ENCODE data around the gene ZPBP. TPM values are rescaled to one million over a fixed set of nuclear protein-coding genes. Genes with fewer than 3 reads are reported as not detected.

The ZPBP gene, protein sequence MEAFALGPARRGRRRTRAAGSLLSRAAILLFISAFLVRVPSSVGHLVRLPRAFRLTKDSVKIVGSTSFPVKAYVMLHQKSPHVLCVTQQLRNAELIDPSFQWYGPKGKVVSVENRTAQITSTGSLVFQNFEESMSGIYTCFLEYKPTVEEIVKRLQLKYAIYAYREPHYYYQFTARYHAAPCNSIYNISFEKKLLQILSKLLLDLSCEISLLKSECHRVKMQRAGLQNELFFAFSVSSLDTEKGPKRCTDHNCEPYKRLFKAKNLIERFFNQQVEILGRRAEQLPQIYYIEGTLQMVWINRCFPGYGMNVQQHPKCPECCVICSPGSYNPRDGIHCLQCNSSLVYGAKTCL
- 0.17 TPM in 1 of 2 replicates, not detected in the other for total RNA-seq

DNA sequence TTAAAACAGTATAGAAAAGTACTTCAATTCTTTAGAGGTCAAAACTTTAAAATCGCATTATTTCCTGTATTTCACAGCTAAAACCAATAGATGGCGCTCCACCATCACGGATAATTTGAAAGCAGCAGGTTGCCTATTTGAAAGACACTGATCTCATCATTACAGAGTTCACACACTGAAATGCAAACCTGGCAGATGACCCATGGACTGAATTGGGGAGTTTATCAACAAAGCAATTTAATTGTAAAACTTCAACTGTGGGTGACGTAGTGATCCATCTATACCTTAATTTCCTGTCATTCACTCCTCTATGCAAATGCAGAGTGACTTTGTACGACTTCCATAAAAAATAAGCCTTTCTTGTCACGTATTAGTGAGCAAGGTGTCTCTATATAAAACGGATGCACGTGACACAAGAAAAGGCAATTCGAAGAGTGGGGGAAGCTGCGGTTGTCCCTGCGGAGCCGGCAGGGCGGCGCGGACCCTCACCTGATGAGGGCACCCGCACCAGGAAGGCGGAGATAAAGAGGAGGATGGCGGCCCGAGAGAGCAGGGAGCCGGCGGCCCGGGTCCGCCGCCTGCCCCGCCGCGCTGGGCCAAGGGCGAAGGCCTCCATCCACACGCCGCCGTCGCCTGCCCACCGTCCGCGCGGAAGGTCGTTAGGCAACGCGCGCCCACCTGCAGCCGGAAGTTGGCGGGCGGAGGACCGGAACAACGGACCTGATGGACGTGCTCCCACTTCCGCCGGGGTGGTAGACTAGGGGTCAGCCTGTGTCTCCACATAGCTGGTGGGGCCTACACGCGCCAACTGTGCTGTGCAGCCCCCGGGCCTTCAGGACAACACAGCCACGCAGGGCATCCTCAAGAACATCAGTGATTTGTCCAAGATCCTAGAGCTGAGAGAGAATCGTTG lies at the start of gene ZPBP:
ZPBP (minus strand) TSS at position 668 of the 913 bp plus-strand sequence; CDS start at position 616, 52 bp downstream.
- DNase-seq (ENCODE audit: low read depth), result peak; percentile 43

GRCh38 chr7:50142425-50143017 lies 49.5 kb upstream of the ZPBP start:
- peak; percentile 34 for DNase-seq (ENCODE audit: low read depth)

DNA sequence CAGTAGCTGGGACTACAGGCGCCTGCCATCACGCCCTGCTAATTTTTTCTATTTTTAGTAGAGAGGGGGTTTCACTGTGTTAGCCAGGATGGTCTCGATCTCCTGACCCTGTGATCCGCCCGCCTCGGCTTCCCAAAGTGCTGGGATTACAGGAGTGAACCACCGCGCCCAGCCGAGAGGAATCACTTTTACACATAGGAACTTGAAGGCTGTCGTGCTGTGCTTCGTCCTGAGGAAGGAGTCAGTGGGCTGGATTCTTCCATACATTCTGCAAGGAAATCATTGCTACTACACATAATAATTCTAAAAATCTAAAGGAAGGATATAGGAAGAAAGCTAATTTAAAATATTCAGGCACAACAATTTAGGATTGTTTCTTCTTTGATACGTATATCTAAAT lies 48.8 kb upstream of the ZPBP start:
- DNase-seq (ENCODE audit: low read depth), result no peak

- DNase-seq (ENCODE audit: low read depth), result no peak
Observed at GRCh38 chr7:50141131-50141530, 48.1 kb upstream of the ZPBP start.

DNA sequence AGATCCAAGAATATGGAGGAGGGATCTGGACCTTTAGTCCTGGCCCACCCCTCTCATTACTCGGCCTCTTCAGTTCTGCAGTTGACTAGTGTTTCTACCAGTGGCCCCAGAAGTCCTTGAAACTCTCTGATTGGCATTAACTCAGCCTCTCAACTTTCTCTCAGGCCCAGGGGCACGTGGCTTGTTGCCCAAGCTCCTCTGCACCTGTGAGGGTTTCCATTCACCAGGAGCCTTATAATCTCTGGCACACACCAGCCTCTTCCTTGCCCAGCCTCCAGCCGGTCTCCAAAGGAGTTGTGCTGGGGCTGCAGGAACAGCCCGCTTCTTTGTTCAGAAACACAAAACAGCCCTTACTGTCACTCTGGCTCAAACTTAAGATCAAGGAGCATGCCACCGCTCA lies 47.6 kb upstream of the ZPBP start:
- no peak for DNase-seq (ENCODE audit: low read depth)

DNA sequence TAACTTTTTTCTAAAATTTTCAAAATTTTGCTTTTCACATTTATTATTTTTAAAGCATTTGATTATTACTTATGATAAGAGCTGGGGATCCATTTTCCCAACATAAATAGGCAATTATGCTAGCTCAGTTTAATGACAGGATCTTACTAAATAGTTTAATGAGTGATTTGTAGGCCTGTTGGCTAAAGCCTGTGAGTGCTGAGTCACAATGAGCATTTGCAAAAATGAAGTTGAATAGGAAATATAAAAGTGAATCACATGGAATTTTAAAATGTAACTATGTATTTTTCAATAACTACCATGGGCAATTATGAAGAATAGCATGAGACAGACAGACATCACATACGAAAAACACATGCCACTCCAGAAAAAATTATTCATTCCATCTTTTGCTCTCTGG lies 45.1 kb upstream of the ZPBP start:
- no peak for DNase-seq (ENCODE audit: low read depth)

- DNase-seq (ENCODE audit: low read depth), result no peak
Observed at GRCh38 chr7:50125766-50126165, 32.7 kb upstream of the ZPBP start.

DNA sequence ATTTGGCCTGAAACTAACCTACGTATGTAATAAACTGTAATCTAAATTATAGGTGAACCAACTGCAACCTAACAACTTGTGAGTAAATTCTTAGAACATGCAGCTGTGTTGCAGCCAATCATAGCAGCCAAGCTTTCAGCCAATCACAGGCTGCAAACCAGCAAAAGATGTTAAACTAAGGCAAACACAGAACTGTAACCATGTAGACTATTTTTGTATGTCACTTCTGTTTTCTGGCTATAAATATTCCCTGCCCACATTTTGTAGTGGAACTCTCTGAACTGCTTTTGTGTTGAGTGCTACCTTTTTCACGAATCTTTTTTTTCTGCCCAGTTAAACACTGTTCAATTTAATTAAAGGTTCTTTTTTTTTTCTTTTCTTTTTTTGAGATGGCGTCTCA lies 28.2 kb upstream of the ZPBP start:
- DNase-seq (ENCODE audit: low read depth), result no peak

- no peak for DNase-seq (ENCODE audit: low read depth)
Observed at GRCh38 chr7:50119815-50120637, 27.0 kb upstream of the ZPBP start.

- DNase-seq (ENCODE audit: low read depth), result no peak
Observed at GRCh38 chr7:50112250-50112649, 19.2 kb upstream of the ZPBP start.

DNA sequence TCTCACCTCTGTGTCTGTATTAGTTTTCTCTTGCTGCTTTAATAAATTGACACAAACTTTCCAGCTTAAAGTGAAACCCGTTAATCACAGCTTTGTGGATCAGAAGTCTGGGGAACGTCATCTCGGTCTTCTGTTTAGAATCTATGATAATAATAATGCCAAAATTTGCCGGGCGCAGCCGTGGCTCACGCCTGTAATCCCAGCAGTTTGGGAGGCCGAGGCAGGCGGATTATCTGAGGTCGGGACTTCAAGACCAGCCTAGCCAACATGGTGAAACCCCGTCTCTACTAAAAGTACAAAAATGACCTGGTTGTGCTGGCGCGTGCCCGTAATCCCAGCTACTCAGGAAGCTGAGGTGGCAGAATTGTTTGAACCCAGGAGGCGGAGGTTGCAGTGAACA lies 8.8 kb upstream of the ZPBP start:
- no peak for DNase-seq (ENCODE audit: low read depth)

- DNase-seq (ENCODE audit: low read depth), result no peak
Observed at GRCh38 chr7:50095634-50096033, 2.6 kb upstream of the ZPBP start.

GRCh38 chr7:50088463-50089129 lies 4.5 kb downstream of the ZPBP start:
- DNase-seq (ENCODE audit: low read depth), result no peak

DNA sequence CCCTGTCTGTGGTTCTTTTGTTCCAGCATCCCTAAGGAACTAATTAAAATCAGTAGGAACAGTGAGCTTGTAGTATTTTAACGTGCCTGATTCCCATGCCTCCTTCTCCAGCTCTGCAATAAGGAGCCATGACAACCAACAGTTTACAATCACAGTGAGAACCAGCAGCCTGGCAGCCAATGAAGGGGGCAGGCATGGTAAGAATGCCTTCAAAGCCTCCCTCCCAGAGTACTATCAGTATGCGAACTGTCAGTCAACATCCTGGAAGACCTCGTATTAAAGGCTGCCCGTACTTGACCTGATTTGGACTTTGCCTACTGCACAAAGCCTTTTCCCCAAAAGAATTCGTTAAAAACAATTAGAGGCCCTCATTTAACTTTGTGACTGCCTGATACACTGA lies 7.7 kb downstream of the ZPBP start:
- DNase-seq (ENCODE audit: low read depth), result no peak

GRCh38 chr7:50073093-50073492 lies 20.0 kb downstream of the ZPBP start:
- DNase-seq (ENCODE audit: low read depth), result no peak

DNA sequence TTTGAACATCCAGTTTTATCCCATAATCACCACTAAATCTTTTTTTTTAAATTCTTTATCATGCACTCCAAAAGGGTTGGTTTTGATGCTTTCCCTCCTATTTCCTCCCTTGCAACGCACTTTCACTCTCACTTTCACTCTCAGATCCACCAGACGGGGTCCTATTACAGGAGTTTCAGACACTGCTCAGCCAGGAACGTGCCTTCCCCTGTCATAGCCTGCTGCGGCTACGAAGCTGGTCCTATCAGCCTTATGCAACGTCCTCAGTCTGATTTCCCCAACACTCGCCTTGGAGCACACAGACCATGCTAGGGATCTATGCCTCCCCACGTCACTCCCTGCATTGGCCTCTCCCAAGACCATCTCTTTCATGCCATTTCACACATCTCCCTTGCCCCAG lies 23.4 kb downstream of the ZPBP start:
- DNase-seq (ENCODE audit: low read depth), result peak; percentile 2

DNA sequence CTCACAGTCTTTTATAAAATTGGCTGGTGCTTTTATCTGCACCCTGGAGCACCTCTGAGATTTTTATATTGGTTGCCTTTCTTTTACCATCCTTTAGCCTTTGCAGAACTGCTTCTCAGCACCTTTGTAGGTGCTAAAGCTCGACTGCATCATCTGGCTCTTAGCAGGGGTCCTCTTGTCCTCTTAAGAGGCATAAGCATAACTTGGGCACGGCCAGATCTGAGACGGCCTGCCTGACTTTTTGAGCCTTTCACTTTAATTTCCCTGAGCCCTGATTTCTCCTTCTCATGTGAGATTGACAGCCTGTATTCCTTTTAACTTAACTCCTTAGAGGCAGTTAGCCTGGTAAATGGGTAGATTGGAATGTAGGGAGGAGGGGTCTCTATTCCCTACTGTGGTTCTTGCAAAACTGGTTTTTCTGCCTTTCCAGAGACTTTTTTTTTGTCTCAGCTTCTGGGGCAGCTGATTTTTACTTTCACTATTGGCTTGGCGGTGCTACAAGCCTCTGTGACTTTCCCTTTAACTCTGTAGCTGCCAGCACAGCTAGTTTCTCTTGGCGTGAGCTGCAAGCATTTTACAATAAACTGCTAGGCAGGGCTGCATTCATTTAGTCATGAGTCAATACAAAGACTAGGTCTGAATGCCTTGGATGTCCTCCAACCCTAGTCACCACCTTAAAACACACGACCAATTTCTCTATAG lies 24.0 kb downstream of the ZPBP start:
- peak; percentile 80 for DNase-seq (ENCODE audit: low read depth)

- peak; percentile 74 for DNase-seq (ENCODE audit: low read depth)
Observed at GRCh38 chr7:50068026-50068425, 25.0 kb downstream of the ZPBP start.

- DNase-seq (ENCODE audit: low read depth), result no peak
Observed at GRCh38 chr7:50062951-50063350, 30.1 kb downstream of the ZPBP start.

GRCh38 chr7:50056131-50056530 lies 36.9 kb downstream of the ZPBP start:
- DNase-seq (ENCODE audit: low read depth), result no peak
